Neuron (in vitro differentiated cells): ENCODE measurements around the gene PPM1F.
"Not testable (repeated sequence)": the region's sequence is repeated elsewhere in the genome, so short reads cannot be mapped to it uniquely, and the experiment has no call there.

Source experiments
- H2AFZ ChIP-seq: one replicate; pipeline ENCODE4 v1.6.1; 2013; ENCODE audit warnings: low read depth, mild to moderate bottlenecking, inconsistent platforms, low read length, moderate library complexity
- H3K27me3 ChIP-seq: one replicate; pipeline ENCODE4 v1.6.1; 2013; ENCODE audit warnings: low read length; ENCODE audit not compliant: insufficient read depth
- H3K36me3 ChIP-seq: one replicate; pipeline ENCODE4 v1.6.1; 2013; ENCODE audit warnings: low read length; ENCODE audit not compliant: insufficient read depth
- H3K4me1 ChIP-seq: one replicate; pipeline ENCODE4 v1.6.1; 2013; ENCODE audit warnings: low read length; ENCODE audit not compliant: insufficient read depth
- H3K4me3 ChIP-seq: 2 replicates; pipeline ENCODE4 v1.5.1; 2013; ENCODE audit warnings: mild to moderate bottlenecking, low read length, moderate library complexity
- H3K9me3 ChIP-seq: one replicate; pipeline ENCODE4 v1.6.1; 2013; ENCODE audit warnings: low read length

Gene PPM1F

GRCh38 chr22:21887841-21888240 is 64.8 kb downstream of the PPM1F start:
- Histone ChIP-seq H3K4me3 (no peak overlapping the region), H3K27me3 (no peaks in the 10 kb centered on the region), H3K36me3 (no peaks in the 10 kb centered on the region), H2AFZ (no peak overlapping the region), H3K9me3 (no peaks in the 10 kb centered on the region), H3K4me1 (peaks cover 4% of the 10 kb centered on the region)

- H3K4me1 ChIP-seq, H3K27me3 ChIP-seq, H3K36me3 ChIP-seq, H3K4me3 ChIP-seq, H3K9me3 ChIP-seq, H2AFZ ChIP-seq: not testable (repeated sequence)
These were observed 68.7 kb downstream of the PPM1F start for GRCh38 chr22:21883930-21884329.

- H2AFZ ChIP-seq, H3K4me3 ChIP-seq, H3K9me3 ChIP-seq: not testable (repeated sequence)
These were observed 69.8 kb downstream of the PPM1F start for GRCh38 chr22:21882754-21883333.

GRCh38 chr22:21881841-21882753 is 70.6 kb downstream of the PPM1F start:
- no peaks in the 10 kb centered on the region for H3K9me3 ChIP-seq
- no peaks in the 10 kb centered on the region for H3K27me3 ChIP-seq
- no peaks in the 10 kb centered on the region for H3K4me1 ChIP-seq
- no peak overlapping the region for H3K4me3 ChIP-seq
- no peaks in the 10 kb centered on the region for H3K36me3 ChIP-seq
- no peak overlapping the region for H2AFZ ChIP-seq

More at GRCh38 chr22:21882754-21883333, 69.8 kb downstream of the PPM1F start:
- not testable (repeated sequence) for H3K27me3 ChIP-seq, H3K36me3 ChIP-seq, H3K4me1 ChIP-seq

- Histone ChIP-seq H2AFZ (no peak overlapping the region), H3K9me3 (no peaks in the 10 kb centered on the region), H3K4me1 (no peaks in the 10 kb centered on the region), H3K36me3 (no peaks in the 10 kb centered on the region), H3K27me3 (no peaks in the 10 kb centered on the region), H3K4me3 (no peak overlapping the region)
These were observed 76.0 kb downstream of the PPM1F start for GRCh38 chr22:21876486-21877176.

GRCh38 chr22:21874953-21875352 is 77.7 kb downstream of the PPM1F start:
- H3K36me3 ChIP-seq, H3K9me3 ChIP-seq: not testable (repeated sequence)

GRCh38 chr22:21873619-21874018 is 79.0 kb downstream of the PPM1F start:
- no peaks in the 10 kb centered on the region for H3K27me3 ChIP-seq
- H3K36me3 ChIP-seq = no peaks in the 10 kb centered on the region
- H3K9me3 ChIP-seq = no peaks in the 10 kb centered on the region
- H2AFZ ChIP-seq = no peak overlapping the region
- no peak overlapping the region for H3K4me3 ChIP-seq
- no peaks in the 10 kb centered on the region for H3K4me1 ChIP-seq

More at GRCh38 chr22:21874953-21875352, 77.7 kb downstream of the PPM1F start:
- not testable (repeated sequence) for H3K4me1 ChIP-seq, H3K27me3 ChIP-seq, H2AFZ ChIP-seq, H3K4me3 ChIP-seq

GRCh38 chr22:21872741-21873140 is 79.9 kb downstream of the PPM1F start:
- not testable (repeated sequence) for H3K4me3 ChIP-seq, H3K4me1 ChIP-seq, H2AFZ ChIP-seq, H3K36me3 ChIP-seq, H3K27me3 ChIP-seq, H3K9me3 ChIP-seq
